Pancreas (tissue), 10 donors: Measurements from ENCODE around the gene SERPINB1. TPM values are rescaled to one million over a fixed set of nuclear protein-coding genes. Genes with fewer than 3 reads are reported as not detected.

Experiments
- ATAC-seq, 4 donors: fragments of 200-7000 bp; cut with Tn5 transposase; one replicate each; pipeline versions ENCODE4 v1.8.0 to v1.9.1; 2020; ENCODE audit warnings: mild to moderate bottlenecking in 4 of 4, moderate library complexity in 4 of 4
- DNase-seq, 6 donors: peaks; one replicate each; pipeline ENCODE4 v3.0.0-alpha.2; 2020
- FAIRE-seq: peaks from 2 replicates; lab custom pipeline; 2012; peaks lifted over from hg19 to GRCh38; lab: Jason Lieb, UNC
- H3K27ac ChIP-seq, 4 donors: fragments of 200-600 bp; sonication (generic); 1 replicate in 3 of 4; 2 replicates in 1 of 4; pipeline versions ENCODE4 v1.5.0 to v1.8.0; 2020
- H3K27me3 ChIP-seq, 4 donors: fragments of 200-600 bp; one replicate each; pipeline ENCODE4 v1.8.0; 2021
- H3K36me3 ChIP-seq, 3 donors: fragments of 200-600 bp; sonication (generic) in 1 of 3; one replicate each; pipeline versions ENCODE4 v1.5.0 to v1.8.0; 2020 to 2021
- H3K4me1 ChIP-seq, 3 donors: fragments of 200-600 bp; one replicate each; pipeline ENCODE4 v1.8.0; 2021
- H3K4me3 ChIP-seq, 4 donors: fragments of 200-600 bp; sonication (generic) in 2 of 4; one replicate each; pipeline versions ENCODE4 v1.5.0 to v1.8.0; 2020 to 2021
- H3K9me3 ChIP-seq, 4 donors: fragments of 200-600 bp; one replicate each; pipeline ENCODE4 v1.8.0; 2021
- WGBS, 2 donors: extraction: QIAGEN DNeasy Blood & Tissue Kit; methylation state at CpG; one replicate each; pipeline ENCODE4 v1.1.7; 2013; 5-methylcytosine and 5-hydroxymethylcytosine counted together
- intact Hi-C, 3 donors: fragments of 100-400 bp; cut with DNase I; formaldehyde crosslinking; loops; one replicate each; pipeline versions ENCODE4 v1.11.1 to v1.14.2; 2022
- polyA plus RNA-seq, 2 donors: library from polyadenylated mRNA; stranded (reverse); fragments of 200-250 nt; gene quantifications; one replicate each; pipeline ENCODE4 v1.2.3, GENCODE V29; 2013
- total RNA-seq, 6 donors: library from RNA; stranded (reverse); fragmentation: NEBNext Ultra II Directional in 4 of 6; extraction: Animal tissue kit (Norgen Biotek cat#: 25700) in 4 of 6; gene quantifications; one replicate each; pipeline versions ENCODE4 v1.2.1 to v1.2.4, GENCODE V29; 2021 to 2023
- TF ChIP-seq, protein P1 (sequence below), 4 donors: fragments of 200-600 bp; sonication (generic) in 3 of 4; IDR thresholded peaks; one replicate each; pipeline versions ENCODE4 v1.5.0 to v1.8.0; 2021; ENCODE audit warnings: antibody characterized with exemption in 4 of 4
- donor health status: healthy with polysubstance abuse.
- donor health status: DM: no; HTN: no; CAD: no; lungs with moderate emphysema.
- donor health status: DM: no; HTN: no; CAD: no.
- donor health status: control.
- donor health status: control.
- donor health status: Bipolar disorder and iron deficiency.
- donor health status: DM: yes; HTN: yes; CAD: no.
- donor health status: DM: no; HTN: no; CAD: no.
- donor health status: DM: no; HTN: no; CAD: no.
- donor health status: DM: yes; HTN: yes; CAD: no.

SERPINB1 gene
- total and polyA plus RNA-seq, 8 donors = 68.1 to 285 (median 157) TPM

DNA sequence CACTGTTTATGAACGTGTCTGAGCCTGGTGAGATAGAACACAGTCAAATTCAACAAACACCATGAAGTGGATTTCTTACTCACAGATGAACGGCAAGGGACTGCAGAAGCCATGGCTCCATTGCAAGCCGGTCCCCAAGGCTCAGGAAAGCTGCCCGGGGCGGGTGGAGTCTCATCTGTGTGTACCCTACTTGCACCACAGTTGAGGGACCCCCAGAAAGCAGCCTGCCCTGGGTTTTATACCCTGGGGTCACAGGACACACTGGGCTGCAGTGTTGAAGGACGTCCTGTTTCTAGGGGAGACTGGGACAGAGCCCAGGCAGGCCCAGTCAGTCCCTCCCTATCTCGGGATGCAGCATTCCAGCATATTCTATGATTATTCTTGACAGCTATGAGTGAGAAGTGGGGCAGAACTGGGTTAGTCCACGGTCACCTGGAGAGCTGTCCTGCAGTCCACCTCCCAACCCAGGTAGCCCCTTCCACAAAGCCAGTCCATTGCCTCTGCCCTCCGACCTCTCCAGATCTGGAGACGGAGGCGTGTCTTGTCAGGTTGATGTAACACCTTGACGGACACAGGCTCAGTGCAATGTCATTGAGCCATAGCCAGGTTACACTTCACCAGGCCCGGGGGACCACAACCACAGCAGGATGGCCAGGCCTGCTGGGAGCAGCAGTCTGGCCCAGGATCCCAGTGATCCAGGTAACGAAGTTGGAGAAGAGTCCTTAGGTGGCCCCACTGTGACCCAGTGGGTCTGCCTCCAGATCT is 40.9 kb downstream of the SERPINB1 start:
- Histone ChIP-seq H3K9me3 (no peaks in the 10 kb centered on the region), H3K27me3 (no peaks in the 10 kb centered on the region), H3K36me3 (no peaks in the 10 kb centered on the region), H3K4me1 (peaks cover 22 to 43% (median 23%) of the 10 kb centered on the region in 3 donors), H3K27ac (peak overlapping the region in 3 of 4 donors; percentile 24 to 91 (median 81)), H3K4me3 (no peak overlapping the region)
- 75 to 78% methylated on average over 14 of the region's 14 CpGs for WGBS, 2 donors
- ATAC-seq (no peak), FAIRE-seq (no peak), DNase-seq (no peak)
- intact Hi-C loops = no loop called here
- TF ChIP-seq, protein P1, sequence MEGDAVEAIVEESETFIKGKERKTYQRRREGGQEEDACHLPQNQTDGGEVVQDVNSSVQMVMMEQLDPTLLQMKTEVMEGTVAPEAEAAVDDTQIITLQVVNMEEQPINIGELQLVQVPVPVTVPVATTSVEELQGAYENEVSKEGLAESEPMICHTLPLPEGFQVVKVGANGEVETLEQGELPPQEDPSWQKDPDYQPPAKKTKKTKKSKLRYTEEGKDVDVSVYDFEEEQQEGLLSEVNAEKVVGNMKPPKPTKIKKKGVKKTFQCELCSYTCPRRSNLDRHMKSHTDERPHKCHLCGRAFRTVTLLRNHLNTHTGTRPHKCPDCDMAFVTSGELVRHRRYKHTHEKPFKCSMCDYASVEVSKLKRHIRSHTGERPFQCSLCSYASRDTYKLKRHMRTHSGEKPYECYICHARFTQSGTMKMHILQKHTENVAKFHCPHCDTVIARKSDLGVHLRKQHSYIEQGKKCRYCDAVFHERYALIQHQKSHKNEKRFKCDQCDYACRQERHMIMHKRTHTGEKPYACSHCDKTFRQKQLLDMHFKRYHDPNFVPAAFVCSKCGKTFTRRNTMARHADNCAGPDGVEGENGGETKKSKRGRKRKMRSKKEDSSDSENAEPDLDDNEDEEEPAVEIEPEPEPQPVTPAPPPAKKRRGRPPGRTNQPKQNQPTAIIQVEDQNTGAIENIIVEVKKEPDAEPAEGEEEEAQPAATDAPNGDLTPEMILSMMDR (IDR thresholded peaks at IDR 0.05) = no peak

DNA sequence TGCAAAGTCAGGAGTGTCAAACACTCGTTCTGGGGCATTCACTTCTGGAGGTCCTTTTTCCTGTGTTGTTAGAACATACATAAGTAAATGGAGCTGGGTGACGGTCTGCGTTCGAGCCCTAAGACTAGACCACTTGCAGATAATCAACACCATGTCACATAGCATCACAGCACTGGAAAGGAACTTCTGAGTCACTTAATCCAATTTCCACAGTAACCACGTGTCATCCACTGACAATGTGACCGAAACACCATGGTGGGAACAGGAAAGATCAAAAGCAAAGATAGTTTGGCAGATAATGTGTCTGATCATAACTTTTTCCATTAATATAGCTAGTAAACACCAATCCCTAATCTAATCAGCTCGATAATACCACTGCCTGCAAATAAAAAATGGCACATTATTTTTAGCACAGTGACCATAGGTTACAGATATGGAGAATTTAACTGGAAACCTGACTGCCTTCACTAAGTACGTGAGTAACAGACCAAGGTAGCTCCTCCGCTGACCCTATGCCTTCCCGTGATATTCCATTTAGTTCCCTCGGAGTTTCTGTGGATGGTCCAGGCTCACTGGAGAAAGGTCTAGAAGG is 41.6 kb downstream of the SERPINB1 start:
- H3K4me1 ChIP-seq = peaks cover 17 to 39% (median 23%) of the 10 kb centered on the region in 3 donors
- H3K4me3 ChIP-seq = no peak overlapping the region
- no peaks in the 10 kb centered on the region for H3K36me3 ChIP-seq
- TF ChIP-seq, protein P1 (IDR thresholded peaks at IDR 0.05) = no peak
- H3K27ac ChIP-seq = peak overlapping the region in 3 of 4 donors; percentile 24 to 91 (median 81)
- peak in 3 of 4 donors; percentile 19 to 51 (median 38) for ATAC-seq
- WGBS, 2 donors = 37 to 39% methylated on average over 11 of the region's 11 CpGs
- no peaks in the 10 kb centered on the region for H3K9me3 ChIP-seq
- DNase-seq = no peak
- no peak for FAIRE-seq
- no peaks in the 10 kb centered on the region for H3K27me3 ChIP-seq
- intact Hi-C loops = no loop called here

DNA sequence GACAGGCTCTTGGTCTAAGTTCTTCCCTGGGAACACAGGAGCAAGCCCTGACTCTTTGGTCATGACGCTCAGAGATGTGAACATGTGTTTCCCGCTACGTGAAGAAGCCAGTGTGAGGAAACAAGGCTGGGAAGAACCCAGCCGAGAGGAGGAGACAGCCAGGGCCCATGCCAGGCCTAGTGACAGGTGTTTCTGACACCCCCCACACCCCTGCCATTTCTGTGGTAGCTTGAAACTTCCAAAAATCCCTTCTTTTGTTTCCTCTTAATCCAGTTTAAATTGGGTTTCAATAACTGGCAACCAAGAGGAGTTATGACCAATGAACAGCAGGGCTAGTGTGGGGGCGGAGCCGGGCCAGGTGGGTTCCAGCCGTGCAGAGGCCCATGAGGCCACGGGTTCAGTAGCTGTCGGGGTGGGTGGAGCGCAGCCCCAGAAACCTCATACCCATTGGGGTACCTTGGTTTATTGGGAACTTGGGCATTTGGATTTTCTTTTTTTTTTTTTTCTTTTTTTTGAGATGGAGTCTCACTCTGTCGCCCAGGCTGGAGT is 43.0 kb downstream of the SERPINB1 start:
- 63 to 64% methylated on average over 11 of the region's 11 CpGs for WGBS, 2 donors
- H3K27me3 ChIP-seq = no peaks in the 10 kb centered on the region
- H3K27ac ChIP-seq = peak overlapping the region in 3 of 4 donors; percentile 22 to 91 (median 81)
- H3K36me3 ChIP-seq = no peaks in the 10 kb centered on the region
- H3K9me3 ChIP-seq = no peaks in the 10 kb centered on the region
- no peak for DNase-seq
- no peak overlapping the region for H3K4me3 ChIP-seq
- peak in 1 of 4 donors; percentile 15 for ATAC-seq
- no peak for FAIRE-seq
- peaks cover 15 to 30% (median 15%) of the 10 kb centered on the region in 3 donors for H3K4me1 ChIP-seq
- intact Hi-C loops = no loop called here
- TF ChIP-seq, protein P1 (IDR thresholded peaks at IDR 0.05) = no peak

DNA sequence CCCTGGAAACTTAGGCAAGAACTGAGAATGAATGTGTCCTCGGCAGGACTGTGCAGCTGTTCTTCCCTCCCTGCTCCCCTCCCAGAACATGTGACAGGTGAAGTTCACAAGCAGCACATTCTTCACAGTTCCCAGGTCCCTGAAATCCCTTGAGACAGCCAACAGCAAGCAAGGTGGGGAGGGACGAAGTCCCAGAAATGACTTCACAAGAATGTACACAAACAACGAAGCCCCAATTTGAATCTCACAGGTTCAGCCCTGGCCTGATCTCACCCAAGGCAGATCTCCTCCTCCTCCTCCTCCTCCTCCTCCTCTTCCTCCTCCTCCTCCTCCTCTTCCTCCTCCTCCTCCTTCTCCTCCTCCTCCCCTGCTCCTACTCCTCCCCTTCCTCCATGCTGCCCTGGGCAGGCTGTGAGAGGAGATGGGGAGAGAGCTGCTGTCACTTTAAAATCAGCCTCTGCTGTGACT is 44.1 kb downstream of the SERPINB1 start:
- WGBS, 2 donors = 15 to 21% methylated on average over 3 of the region's 3 CpGs
- ATAC-seq = peak; percentile 80 to 90 (median 82)
- DNase-seq = peak in 4 of 6 donors; percentile 54 to 87 (median 77)
- Histone ChIP-seq H3K27me3 (no peaks in the 10 kb centered on the region), H3K27ac (peak overlapping the region in 3 of 4 donors; percentile 49 to 91 (median 81)), H3K4me3 (no peak overlapping the region), H3K36me3 (no peaks in the 10 kb centered on the region), H3K4me1 (peaks cover 15 to 38% (median 15%) of the 10 kb centered on the region in 3 donors), H3K9me3 (no peaks in the 10 kb centered on the region)
- no peak for FAIRE-seq
- TF ChIP-seq, protein P1 (IDR thresholded peaks at IDR 0.05) = no peak
- intact Hi-C loops = no loop called here
